EH (cell line): Measurements from ENCODE around the gene CACNA1H.

Experiments used
- DNase-seq: peaks from one replicate; pipeline ENCODE4 v3.0.0-alpha.2; 2015; ENCODE audit warnings: low read depth

Gene CACNA1H

DNA sequence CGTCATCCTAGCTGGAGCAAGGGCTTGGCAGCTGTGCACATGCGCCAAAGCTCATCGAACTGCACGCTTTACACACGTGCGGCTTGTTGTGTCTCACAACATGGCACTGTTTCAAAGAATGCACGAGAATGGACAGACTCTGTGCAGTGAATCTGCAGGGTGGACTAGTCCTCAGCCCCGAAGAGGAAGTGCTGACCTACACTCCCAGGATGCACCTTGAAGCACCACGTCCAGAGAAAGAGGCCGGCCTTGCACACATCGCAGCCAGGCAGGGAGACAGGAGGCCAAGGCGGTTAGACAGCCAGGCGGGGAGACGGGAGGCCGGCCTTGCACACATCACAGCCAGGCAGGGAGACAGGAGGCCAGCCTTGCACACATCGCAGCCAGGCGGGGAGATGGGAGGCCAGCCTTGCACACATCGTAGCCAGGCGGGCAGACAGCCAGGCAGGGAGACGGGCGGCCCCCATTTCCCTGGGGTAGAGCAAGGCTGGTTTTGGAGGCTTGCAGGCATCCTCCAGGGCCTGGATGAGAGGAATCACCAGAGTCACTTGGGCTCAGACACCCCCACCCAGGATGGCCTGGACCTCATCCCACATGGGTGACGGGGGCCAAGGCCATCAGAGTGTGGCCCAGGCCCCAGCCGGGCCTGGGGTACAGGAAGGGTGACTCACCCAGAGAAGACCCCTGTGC lies 9.0 kb upstream of the CACNA1H start:
- no peak for DNase-seq

- DNase-seq, result no peak
These were observed 8.2 kb upstream of the CACNA1H start for GRCh38 chr16:1144476-1145382.

DNA sequence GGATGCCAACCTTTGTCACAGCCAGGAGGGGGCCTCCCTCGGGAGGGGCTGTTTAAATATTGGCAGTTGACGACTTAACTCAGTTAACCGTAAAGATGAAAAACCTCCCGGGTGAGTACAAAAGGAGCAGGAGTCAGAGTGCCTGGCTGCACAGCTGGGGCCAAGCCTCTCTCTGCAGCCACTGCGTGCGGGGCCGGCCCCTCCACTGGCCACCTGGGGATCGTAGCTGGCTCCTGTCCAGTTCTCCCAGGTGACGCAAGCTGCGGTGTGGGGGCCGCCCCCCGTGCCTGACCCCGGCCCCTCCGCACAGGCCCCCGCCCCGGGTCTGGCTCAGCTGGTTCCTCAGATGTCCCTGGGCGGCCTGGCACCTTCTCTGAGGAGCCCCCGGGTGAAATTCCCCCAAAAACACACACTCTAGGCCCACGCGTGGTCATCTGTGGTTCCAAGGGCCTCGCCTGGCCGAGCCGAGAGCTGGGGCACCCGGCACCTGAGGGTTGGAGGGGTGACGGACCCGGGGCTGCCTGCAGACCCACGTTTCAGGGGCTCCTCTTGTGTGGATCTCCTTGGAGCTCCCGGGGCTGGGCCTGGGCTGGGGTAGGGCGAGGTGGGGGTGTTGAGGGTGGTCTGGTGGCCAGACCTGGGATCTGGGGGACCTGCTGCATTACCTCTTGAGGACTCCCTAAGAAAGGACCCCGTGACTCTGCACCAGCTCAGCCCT lies 7.4 kb upstream of the CACNA1H start:
- no peak for DNase-seq

DNA sequence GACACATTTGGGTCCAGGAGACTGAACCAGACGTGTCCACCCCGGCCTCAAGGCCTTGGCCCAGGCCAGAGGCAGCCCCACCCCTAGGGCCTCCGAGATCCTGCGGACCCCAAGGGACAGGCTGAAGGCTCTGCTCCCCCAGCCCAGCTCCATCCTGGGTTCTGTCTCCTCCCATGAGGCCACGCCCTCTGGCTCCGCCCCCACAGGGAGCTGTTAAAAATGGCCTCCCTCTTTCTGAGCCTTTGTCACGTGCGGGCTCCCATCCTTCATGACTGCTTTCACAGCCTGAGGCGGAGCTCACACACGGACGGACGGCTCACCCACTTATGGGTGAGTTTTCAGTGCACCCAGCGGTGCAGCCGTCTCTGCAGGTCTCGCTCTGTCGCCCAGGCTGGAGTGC lies 6.5 kb upstream of the CACNA1H start:
- no peak for DNase-seq

DNA sequence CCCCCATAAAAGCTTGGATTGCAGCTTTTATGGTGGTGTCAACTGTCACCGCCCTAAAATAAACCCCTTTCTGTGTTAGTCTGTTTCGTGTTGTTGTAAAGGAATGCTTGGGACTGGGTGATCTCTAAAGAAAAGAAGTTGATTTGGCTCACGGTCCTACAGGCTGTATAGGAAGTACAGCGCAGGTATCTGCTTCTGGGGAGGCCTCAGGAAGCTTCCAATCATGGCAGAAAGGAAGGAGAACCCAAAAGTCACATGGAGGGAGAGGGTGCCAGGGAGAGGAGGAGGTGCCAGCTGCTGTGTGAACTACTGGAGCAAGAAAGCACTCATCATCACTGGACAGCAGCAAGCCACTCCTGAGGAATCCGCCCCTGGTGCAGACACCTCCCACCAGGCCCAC lies 5.9 kb upstream of the CACNA1H start:
- DNase-seq, result no peak

DNA sequence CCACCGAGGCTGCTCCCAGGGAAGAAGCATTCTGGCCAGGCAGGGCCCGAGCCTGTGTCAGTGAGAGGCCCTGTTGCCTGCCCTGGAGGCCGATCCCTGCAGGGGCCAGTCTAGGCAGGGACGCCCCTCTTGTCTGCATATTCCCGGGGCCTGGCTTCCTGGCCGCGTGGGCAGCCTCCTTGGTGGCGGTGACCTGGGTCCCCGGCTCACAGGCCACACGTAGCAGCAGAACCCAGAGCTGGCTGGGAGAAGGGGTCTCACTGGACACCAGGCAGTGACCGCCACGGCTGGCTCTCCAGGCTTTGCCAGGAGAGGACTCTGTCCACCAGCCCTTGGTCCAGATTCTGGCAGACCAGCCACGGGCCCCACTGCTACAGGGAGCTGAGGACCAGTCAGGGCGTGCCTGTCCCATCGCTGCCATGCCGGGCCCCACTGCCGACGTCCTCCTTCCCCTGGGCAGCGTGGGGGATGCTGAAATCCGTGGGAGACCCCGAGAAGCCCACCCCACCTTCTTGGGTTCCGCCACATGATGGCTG lies 3.7 kb upstream of the CACNA1H start:
- DNase-seq, result no peak

GRCh38 chr16:1150511-1150982 lies 2.4 kb upstream of the CACNA1H start:
- DNase-seq, result peak; percentile 65

DNA sequence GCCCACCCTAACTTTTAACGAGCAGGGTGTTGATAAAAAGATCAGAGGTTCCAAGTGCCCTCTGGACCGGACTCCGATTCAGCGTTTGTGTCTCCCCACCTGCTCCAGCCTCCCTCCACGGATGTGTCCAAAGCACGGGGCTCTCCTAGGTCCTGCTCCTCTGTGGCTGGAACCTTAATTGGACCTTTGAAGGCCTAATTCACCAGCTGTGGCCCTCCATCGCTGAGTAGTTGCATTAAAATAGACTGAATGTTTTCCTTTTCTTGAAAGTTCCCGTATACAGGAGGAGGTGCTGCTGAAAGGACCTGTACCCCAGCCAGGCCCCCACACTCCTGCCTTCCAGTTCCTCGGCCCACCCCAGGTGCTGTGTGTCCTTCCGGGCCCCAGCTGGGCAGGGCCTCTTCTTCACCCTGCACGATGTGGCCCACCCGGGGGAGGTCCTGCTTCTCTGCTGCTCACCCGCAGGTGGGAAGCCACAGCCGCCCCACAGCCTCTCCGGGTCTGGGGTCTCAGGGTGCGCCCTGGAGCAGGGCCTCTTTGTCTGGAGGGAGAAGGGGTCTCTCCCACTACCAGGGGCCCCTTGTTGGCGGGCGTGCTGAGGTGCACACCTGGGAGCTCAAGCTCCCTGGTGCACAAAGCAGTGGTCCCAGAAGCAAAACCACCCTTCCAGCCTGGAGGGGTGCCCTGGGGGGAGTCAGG lies 1.3 kb upstream of the CACNA1H start:
- no peak for DNase-seq

- DNase-seq, result no peak
These were observed 725 bp upstream of the CACNA1H start for GRCh38 chr16:1152123-1152638.

DNA sequence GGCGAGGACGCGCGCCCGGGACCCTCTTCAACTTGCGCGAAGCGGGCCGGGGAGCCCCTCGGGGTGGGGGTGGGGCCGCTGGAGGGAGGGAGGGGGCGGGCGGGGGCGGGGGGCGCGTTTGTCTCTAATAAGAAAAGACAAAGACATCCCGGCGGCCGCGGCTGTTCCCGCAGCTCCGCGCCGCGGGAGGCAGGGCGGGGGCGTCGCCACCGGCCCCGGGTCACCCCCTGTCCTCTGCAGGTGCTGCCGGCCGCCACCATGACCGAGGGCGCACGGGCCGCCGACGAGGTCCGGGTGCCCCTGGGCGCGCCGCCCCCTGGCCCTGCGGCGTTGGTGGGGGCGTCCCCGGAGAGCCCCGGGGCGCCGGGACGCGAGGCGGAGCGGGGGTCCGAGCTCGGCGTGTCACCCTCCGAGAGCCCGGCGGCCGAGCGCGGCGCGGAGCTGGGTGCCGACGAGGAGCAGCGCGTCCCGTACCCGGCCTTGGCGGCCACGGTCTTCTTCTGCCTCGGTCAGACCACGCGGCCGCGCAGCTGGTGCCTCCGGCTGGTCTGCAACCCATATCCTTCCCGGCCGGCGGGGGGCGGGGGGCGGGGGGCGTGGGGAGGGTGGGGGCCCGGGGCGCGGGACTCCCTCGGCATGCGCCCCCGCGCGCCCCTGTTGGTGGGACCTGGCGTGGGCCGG lies 714 bp downstream of the CACNA1H start:
- no peak for DNase-seq

- DNase-seq, result no peak
These were observed 1.5 kb downstream of the CACNA1H start for GRCh38 chr16:1154291-1154886.

DNA sequence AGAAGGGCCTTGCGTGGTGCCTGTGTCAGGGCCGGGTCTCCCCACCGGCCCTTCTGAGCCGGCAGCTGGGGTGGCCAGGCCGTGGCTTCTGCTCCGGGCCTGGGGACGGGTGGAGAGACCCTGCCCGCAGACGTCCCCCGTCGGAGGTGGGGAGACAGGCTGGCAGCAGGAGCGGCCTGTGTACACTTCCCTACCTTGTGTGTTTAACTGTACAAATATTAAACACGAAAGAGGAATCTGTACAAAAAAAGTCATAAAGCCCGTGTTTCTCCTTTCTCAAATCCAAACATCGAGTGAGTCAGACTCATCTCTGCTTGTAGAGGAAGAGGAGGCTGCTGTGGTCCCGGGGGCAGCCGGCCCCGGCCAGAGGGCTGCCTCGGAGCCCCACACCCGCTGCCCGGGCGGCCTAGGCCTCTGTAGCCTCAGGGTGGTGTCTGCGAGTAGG lies 2.0 kb downstream of the CACNA1H start:
- DNase-seq, result no peak

GRCh38 chr16:1155353-1156054 lies 2.6 kb downstream of the CACNA1H start:
- no peak for DNase-seq

DNA sequence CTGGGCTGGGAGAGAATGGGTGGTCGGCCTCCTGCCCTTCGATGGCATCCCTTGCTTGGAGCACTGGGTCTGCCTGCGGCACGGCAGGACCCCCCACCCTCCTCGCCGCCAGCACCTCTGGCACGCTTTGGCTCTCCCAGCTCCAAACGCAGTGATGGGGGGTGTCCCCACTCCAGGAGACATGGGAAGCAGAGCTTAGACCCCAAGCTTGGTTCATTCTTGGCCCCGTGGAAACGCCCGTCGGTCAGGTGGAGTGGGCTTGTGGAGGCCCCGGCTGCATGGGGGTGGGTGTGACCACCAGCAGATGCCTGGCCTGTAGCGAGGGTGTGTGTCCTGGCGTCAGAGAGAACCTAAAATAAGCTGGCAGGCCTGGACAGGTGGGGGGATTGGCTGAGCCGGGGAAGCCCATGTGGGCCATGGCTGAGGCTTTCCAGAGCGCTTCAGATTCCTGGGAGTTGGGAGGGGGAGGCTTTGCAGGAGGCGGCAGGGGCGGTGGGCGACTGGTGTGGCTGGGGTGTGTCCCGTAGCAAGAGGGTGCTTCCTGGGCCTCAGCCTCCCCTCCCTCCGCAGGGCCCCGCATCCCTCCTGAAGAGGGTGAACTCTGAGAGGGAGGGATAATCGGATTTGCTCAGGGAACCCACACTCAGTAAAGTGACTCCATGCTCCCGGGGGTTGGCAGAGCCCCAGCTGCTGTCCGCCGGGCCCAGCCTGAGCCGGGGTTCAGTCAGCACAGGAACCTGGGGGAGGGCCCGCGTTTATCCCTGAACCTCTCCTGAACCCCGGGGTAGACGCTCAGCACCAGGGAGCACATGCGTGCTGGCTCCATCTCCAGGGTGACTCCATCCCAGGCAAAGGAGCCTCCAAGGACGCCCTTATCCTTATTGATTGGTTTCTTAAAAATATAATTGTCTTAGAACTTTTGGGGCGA lies 3.4 kb downstream of the CACNA1H start:
- no peak for DNase-seq

GRCh38 chr16:1156983-1157638 lies 4.2 kb downstream of the CACNA1H start:
- DNase-seq, result no peak

GRCh38 chr16:1157639-1158455 lies 4.9 kb downstream of the CACNA1H start:
- DNase-seq, result no peak
